Activated T-cell treated with anti-CD3 and anti-CD28 coated beads, Interleukin-2, amount 50 U/mL, for 24 hours (primary cell): Measurements from ENCODE around the gene MAGI1.
A peak's percentile ranks its signal among the peaks of the same experiment; 100 is the strongest.
"Not testable (repeated sequence)": the region's sequence is repeated elsewhere in the genome, so short reads cannot be mapped to it uniquely, and the experiment has no call there.

Experiments used
- DNase-seq: peaks from one replicate; pipeline ENCODE4 v3.0.0-alpha.2; 2020
- H3K27ac Mint-ChIP-seq: 2 replicates; pipeline ENCODE4 v1.8.0; 2020; ENCODE audit warnings: mild to moderate bottlenecking, mixed read lengths
- H3K27me3 Mint-ChIP-seq: 2 replicates; pipeline ENCODE4 v1.8.0; 2020; ENCODE audit warnings: mixed read lengths
- H3K36me3 Mint-ChIP-seq: 2 replicates; pipeline ENCODE4 v1.8.0; 2020; ENCODE audit warnings: low read depth, mixed read lengths
- H3K4me1 Mint-ChIP-seq: 2 replicates; pipeline ENCODE4 v1.8.0; 2020; ENCODE audit warnings: low read depth, mixed read lengths
- H3K4me3 Mint-ChIP-seq: 2 replicates; pipeline ENCODE4 v1.8.0; 2020; ENCODE audit warnings: mild to moderate bottlenecking, moderate library complexity, mixed read lengths
- H3K9me3 Mint-ChIP-seq: 2 replicates; pipeline ENCODE4 v1.8.0; 2020; ENCODE audit warnings: mixed read lengths

The MAGI1 gene

DNA sequence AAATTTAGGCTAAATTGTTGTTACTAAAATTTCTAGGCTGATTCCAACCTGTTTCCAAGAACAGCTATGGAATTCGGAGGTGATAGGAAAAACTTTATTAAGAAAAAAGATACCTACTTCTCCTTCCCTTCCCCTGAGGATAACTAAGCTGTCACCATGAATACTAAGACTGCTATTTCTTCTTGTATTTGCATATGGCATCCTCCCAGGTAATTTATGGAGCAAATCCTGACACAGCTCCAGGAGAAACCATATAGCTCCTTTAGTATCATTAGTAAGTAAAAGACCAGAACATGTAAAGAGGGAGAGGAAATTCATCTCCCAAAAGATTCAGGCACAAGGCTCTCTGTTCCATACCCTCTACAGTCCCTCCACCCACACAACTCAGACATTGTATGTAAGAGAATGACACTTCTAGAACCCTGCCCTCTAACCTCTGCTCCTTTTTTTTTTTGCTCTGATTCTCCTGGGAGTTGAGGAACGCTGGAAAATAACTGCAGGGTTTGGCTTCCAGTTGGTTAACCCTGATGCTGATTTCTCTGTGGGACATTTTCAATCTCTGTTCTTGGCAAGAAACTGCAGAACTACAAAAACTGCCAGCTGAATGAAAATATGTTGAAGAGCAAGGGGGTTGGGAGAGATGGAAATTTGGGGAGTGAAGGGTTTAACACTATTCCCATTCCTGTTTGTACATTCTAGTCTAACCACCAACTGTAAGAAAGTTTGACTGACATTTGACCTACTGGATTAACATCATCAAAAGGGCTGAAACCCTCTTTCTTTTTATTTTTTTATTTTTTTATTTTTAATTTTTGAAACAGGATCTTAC is 14.2 kb upstream of the MAGI1 start:
- Mint-ChIP-seq H3K4me1 (no peaks in the 10 kb centered on the region), H3K36me3 (no peaks in the 10 kb centered on the region), H3K9me3 (no peaks in the 10 kb centered on the region), H3K27ac (no peak overlapping the region), H3K27me3 (peaks cover 7% of the 10 kb centered on the region), H3K4me3 (no peak overlapping the region)
- DNase-seq = no peak

DNA sequence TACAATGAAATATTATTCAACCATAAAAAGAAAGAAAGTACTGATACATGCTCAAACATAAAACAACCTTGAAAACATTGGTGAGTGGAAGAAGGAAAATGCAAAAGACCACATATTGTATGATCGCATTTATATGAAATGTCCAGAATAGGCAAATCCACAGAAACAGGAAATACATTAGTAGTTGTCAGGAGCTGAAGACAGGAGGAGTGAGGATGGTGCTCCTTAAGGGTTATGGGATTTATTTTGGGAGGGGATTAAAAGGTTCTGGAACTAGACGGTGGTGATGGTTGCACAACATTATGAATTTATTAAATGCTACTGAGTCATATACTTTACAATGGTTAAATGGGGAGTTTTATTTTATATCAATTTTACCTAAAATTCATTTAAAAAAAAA is 12.1 kb upstream of the MAGI1 start:
- no peak for DNase-seq
- Mint-ChIP-seq H3K27ac (no peak overlapping the region), H3K9me3 (no peaks in the 10 kb centered on the region), H3K27me3 (peaks cover 11% of the 10 kb centered on the region), H3K36me3 (no peaks in the 10 kb centered on the region), H3K4me1 (no peaks in the 10 kb centered on the region), H3K4me3 (no peak overlapping the region)

- H3K27ac Mint-ChIP-seq = no peak overlapping the region
- H3K4me1 Mint-ChIP-seq = no peaks in the 10 kb centered on the region
- no peaks in the 10 kb centered on the region for H3K36me3 Mint-ChIP-seq
- no peaks in the 10 kb centered on the region for H3K9me3 Mint-ChIP-seq
- no peak for DNase-seq
- peaks cover 11% of the 10 kb centered on the region for H3K27me3 Mint-ChIP-seq
- no peak overlapping the region for H3K4me3 Mint-ChIP-seq
These were observed 9.3 kb upstream of the MAGI1 start for GRCh38 chr3:66048051-66048395.

DNA sequence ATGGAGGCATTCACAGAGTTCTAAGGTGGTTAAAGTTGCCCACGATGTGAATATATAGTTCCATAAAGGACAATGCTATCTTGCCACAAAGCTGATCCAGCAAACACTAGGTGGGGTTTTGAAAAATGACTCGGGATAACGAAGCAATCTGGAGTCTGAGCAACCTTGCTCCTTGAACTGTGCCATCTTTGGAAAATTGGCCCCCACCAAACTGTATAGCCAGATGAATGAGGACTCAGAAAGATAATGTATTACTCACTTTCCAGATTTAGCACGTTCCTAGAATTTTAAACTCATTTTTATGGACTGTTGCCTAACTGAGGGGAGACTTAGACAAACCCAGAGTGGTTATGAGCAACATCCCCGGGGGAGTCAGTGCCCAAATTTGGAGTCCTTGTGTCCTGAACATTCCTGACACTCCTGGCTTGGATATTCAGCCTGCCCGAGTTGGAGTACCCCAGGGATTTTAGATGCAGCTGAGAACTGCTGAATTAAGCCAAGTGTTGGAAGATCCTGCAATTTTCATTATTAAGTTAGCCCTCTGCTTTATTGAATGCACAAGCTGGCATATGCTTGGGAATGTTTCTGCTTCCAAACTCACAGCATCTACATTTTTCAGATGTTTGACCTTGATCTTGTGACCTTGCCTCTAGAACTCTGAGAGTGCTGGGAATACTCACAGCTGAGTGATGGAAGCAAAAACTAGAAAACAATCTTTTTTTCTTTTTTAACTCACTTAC is 8.8 kb upstream of the MAGI1 start:
- H3K4me1 Mint-ChIP-seq = no peaks in the 10 kb centered on the region
- peaks cover 16% of the 10 kb centered on the region for H3K27me3 Mint-ChIP-seq
- no peak overlapping the region for H3K4me3 Mint-ChIP-seq
- no peaks in the 10 kb centered on the region for H3K9me3 Mint-ChIP-seq
- DNase-seq = no peak
- no peak overlapping the region for H3K27ac Mint-ChIP-seq
- H3K36me3 Mint-ChIP-seq = no peaks in the 10 kb centered on the region

DNA sequence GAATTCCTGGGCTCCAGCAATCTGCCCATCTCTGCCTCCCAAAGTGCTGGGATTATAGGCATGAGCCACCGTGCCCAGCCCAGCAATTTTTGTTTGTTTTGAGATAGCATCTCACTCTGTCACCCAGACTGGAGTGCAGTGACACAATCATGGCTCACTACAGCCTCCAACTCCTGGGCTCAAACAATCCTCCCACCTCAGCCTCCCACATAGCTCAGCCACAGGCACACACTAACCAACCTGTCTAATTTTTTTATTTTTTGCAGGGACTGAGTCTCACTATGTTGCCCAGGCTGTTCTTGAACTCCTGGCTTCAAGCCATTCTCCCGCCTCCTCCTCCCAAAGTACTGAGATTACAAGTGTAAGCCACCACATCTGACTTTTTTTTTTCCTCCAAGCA is 7.6 kb upstream of the MAGI1 start:
- H3K4me3 Mint-ChIP-seq, H3K36me3 Mint-ChIP-seq: not testable (repeated sequence)

GRCh38 chr3:66041828-66042227 is 3.1 kb upstream of the MAGI1 start:
- Mint-ChIP-seq H3K9me3 (no peaks in the 10 kb centered on the region), H3K4me1 (peaks cover 19% of the 10 kb centered on the region), H3K27me3 (peaks cover 60% of the 10 kb centered on the region), H3K4me3 (no peak overlapping the region), H3K36me3 (no peaks in the 10 kb centered on the region), H3K27ac (no peak overlapping the region)
- DNase-seq = no peak

More for the DNA sequence above, 7.6 kb upstream of the MAGI1 start:
- peaks cover 27% of the 10 kb centered on the region for H3K27me3 Mint-ChIP-seq
- H3K4me1 Mint-ChIP-seq, H3K27ac Mint-ChIP-seq, H3K9me3 Mint-ChIP-seq, DNase-seq: not testable (repeated sequence)

- Mint-ChIP-seq H3K9me3 (no peaks in the 10 kb centered on the region), H3K27ac (no peak overlapping the region), H3K27me3 (peaks cover 67% of the 10 kb centered on the region), H3K36me3 (no peaks in the 10 kb centered on the region), H3K4me1 (peaks cover 19% of the 10 kb centered on the region), H3K4me3 (no peak overlapping the region)
- DNase-seq = no peak
These were observed 2.4 kb upstream of the MAGI1 start for GRCh38 chr3:66041116-66041515.

GRCh38 chr3:66039590-66039887 is 821 bp upstream of the MAGI1 start:
- peak overlapping the region; percentile 52 for H3K4me3 Mint-ChIP-seq
- DNase-seq = no peak
- peaks cover 19% of the 10 kb centered on the region for H3K4me1 Mint-ChIP-seq
- no peaks in the 10 kb centered on the region for H3K36me3 Mint-ChIP-seq
- H3K27me3 Mint-ChIP-seq = peaks cover 83% of the 10 kb centered on the region
- H3K9me3 Mint-ChIP-seq = no peaks in the 10 kb centered on the region
- no peak overlapping the region for H3K27ac Mint-ChIP-seq

- DNase-seq = no peak
- peaks cover 24% of the 10 kb centered on the region for H3K4me1 Mint-ChIP-seq
- no peaks in the 10 kb centered on the region for H3K36me3 Mint-ChIP-seq
- no peaks in the 10 kb centered on the region for H3K9me3 Mint-ChIP-seq
- peaks cover 88% of the 10 kb centered on the region for H3K27me3 Mint-ChIP-seq
- no peak overlapping the region for H3K27ac Mint-ChIP-seq
- peak overlapping the region; percentile 84 for H3K4me3 Mint-ChIP-seq
These were observed 363 bp downstream of the MAGI1 start for GRCh38 chr3:66038384-66038725.

GRCh38 chr3:66037986-66038369 is 740 bp downstream of the MAGI1 start:
- no peak overlapping the region for H3K27ac Mint-ChIP-seq
- H3K9me3 Mint-ChIP-seq = no peaks in the 10 kb centered on the region
- H3K4me3 Mint-ChIP-seq = peak overlapping the region; percentile 84
- peaks cover 88% of the 10 kb centered on the region for H3K27me3 Mint-ChIP-seq
- H3K4me1 Mint-ChIP-seq = peaks cover 28% of the 10 kb centered on the region
- DNase-seq = no peak
- no peaks in the 10 kb centered on the region for H3K36me3 Mint-ChIP-seq

GRCh38 chr3:66037330-66037985 is 1.3 kb downstream of the MAGI1 start:
- Mint-ChIP-seq H3K4me3 (peak overlapping the region; percentile 84), H3K4me1 (peaks cover 28% of the 10 kb centered on the region), H3K9me3 (no peaks in the 10 kb centered on the region), H3K27ac (no peak overlapping the region), H3K36me3 (no peaks in the 10 kb centered on the region), H3K27me3 (peaks cover 83% of the 10 kb centered on the region)
- no peak for DNase-seq

DNA sequence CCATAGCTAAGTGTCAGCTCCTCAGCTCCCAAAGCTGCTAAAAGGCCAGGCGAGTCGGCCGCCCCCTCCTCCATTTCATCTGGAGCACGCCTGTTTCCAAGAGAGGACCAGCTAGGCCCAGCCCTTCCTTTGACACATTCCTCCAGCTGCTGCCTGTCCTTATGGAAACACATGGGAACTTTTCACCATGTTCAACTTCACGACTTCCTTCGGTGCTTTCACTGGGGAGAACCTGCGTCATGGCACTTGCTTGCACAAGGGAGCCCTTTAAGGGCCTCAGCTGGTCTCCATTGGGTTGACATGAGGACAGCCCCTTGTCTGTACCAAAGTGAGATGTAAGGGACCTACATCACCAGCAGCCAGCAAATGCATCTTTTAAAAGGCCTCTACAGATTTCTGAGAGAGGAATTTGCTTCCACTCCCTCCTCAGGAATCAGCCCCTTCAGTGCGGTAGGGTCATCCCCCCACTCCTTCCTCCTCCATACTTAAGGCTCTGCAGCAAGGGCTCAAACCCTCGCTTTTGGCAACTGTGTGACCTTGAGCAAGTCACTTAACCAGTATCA is 2.1 kb downstream of the MAGI1 start:
- Mint-ChIP-seq H3K36me3 (no peaks in the 10 kb centered on the region), H3K4me1 (peaks cover 28% of the 10 kb centered on the region), H3K9me3 (no peaks in the 10 kb centered on the region), H3K27me3 (peaks cover 79% of the 10 kb centered on the region), H3K27ac (no peak overlapping the region), H3K4me3 (no peak overlapping the region)
- no peak for DNase-seq

DNA sequence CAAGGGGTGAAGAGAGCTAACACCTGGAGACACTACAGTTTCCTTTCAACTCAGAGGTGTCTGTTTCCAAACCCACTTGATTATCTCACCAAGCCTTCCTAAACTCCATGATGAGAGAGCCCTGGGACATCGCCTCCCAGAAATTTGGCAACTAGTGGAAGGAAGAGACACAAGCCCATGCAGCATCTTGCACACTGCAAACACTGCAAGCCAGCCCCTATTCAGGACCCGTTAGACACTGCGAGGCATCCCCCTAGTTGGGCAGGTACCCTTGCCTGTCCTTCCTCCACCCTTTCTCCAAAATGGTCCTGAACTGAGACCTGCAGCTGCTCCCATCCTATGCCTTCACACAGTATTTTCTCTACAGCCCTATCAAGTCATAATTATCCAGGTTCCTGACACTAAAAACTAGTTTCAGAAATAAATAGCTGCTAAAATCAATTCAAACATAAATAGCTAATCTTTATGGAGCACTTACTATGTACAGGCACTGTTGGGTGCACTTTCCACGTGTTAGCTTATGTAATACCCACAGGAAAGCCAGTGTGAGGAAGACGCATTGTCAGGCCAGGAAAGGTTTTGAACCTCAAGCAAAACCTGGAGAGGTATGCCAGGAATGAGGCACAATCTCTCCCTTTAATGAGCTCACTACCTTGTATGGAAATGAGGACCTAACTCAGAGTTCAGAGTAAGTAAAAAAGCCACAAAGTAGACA is 2.8 kb downstream of the MAGI1 start:
- Mint-ChIP-seq H3K4me3 (no peak overlapping the region), H3K27ac (no peak overlapping the region), H3K9me3 (no peaks in the 10 kb centered on the region), H3K27me3 (peaks cover 74% of the 10 kb centered on the region), H3K4me1 (peaks cover 28% of the 10 kb centered on the region), H3K36me3 (no peaks in the 10 kb centered on the region)
- no peak for DNase-seq

DNA sequence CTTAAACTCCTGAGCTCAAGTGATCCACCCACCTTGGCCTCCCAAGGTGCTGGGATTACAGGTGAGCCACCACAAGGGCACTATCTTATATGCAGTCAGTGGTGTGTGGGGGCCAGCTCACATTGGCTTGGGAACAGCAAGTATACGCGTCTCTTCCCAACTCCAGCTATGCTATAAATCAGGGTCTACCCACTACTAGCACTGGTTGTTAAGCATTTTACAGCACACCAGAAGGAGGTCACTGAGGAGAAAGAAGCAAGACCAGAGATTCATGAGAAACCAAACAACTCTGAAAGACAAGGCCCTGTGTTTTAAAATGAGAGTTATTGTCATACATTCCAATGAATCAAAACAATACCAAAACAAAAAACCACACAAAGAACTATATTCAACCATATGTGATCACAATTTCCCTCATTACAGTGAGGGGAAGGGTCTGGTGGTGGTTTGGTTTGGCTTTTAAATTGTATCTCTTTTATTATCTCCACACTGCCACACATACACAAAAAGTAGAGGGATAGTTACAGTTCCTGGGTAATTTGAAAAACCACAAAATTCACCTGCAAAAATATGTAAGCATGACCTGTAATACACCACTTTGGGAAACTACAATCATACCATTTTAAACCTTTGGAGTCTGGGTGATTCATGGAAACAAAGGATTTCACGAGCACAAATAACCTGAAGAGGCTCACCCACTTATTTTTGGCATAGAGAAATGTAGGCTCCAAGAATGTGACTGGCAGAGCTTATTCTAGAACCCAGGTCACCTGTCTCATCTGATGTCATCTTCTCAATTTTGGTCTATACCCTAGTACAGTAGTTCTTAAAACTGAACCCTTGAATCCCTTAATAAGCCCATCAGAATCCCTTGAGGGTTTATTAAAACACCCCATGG is 5.2 kb downstream of the MAGI1 start:
- no peak for DNase-seq
- peak overlapping the region; percentile 66 for H3K27ac Mint-ChIP-seq
- H3K4me1 Mint-ChIP-seq = peaks cover 20% of the 10 kb centered on the region
- no peak overlapping the region for H3K4me3 Mint-ChIP-seq
- no peaks in the 10 kb centered on the region for H3K36me3 Mint-ChIP-seq
- H3K9me3 Mint-ChIP-seq = no peaks in the 10 kb centered on the region
- H3K27me3 Mint-ChIP-seq = peaks cover 60% of the 10 kb centered on the region
